ENCODE measurements around the gene TRANK1. TPM values are rescaled to one million over a fixed set of nuclear protein-coding genes. Genes with fewer than 3 reads are reported as not detected.

The TRANK1 gene
- total and polyA plus RNA-seq, 2 experiments from 2014 or later, result 1.8 to 6.7 TPM

DNA sequence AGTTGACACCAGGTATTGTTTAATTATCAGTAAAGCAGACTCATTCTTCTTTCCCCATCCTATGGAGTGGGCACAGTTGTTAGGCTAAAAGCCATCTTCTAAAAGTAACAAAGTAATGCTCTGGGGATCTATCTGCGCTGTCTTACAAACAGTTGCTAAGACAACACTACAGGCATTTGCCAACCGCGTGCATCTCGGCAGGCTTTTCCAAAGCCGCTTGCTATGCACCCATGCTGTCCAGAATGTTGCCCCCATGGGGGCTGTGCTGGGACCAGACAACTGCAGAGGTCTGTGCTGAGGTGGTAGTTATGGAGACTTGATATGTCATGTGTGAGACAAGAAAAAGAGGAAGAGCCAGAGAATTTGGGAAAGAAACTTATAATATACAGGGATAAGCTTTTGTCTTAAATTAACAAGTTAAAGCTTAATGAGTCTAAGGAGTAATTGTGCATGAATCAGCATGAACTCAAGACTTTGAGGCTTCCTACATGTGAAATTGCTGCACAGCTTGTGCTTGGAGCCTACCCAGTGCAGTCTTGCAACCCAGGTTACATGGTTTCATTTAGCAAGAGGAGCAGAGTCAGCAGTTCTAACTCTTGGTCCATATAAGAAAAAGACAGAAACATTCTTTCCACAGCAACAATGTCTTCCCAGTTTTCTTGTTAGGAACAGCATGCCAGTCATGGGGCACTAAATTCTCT is 141.6 kb downstream of the TRANK1 start:
- DNase-seq (ENCODE audit: low spot score) (no peak), ATAC-seq (no peak)
- peaks cover 7% of the 10 kb centered on the region; the same call in 1 of the 2 replicates for H3K4me1 ChIP-seq (ENCODE audit: insufficient read depth)
- TF ChIP-seq NANOG (IDR thresholded peaks at IDR 0.05; ENCODE audit: borderline replicate concordance) (no peak), POLR2AphosphoS5 (IDR thresholded peaks at IDR 0.05; ENCODE audit: low read depth) (no peak), EZH2 (IDR thresholded peaks at IDR 0.05; ENCODE audit: low read depth, unreplicated experiment) (no peak)
- TF ChIP-seq, protein P1, sequence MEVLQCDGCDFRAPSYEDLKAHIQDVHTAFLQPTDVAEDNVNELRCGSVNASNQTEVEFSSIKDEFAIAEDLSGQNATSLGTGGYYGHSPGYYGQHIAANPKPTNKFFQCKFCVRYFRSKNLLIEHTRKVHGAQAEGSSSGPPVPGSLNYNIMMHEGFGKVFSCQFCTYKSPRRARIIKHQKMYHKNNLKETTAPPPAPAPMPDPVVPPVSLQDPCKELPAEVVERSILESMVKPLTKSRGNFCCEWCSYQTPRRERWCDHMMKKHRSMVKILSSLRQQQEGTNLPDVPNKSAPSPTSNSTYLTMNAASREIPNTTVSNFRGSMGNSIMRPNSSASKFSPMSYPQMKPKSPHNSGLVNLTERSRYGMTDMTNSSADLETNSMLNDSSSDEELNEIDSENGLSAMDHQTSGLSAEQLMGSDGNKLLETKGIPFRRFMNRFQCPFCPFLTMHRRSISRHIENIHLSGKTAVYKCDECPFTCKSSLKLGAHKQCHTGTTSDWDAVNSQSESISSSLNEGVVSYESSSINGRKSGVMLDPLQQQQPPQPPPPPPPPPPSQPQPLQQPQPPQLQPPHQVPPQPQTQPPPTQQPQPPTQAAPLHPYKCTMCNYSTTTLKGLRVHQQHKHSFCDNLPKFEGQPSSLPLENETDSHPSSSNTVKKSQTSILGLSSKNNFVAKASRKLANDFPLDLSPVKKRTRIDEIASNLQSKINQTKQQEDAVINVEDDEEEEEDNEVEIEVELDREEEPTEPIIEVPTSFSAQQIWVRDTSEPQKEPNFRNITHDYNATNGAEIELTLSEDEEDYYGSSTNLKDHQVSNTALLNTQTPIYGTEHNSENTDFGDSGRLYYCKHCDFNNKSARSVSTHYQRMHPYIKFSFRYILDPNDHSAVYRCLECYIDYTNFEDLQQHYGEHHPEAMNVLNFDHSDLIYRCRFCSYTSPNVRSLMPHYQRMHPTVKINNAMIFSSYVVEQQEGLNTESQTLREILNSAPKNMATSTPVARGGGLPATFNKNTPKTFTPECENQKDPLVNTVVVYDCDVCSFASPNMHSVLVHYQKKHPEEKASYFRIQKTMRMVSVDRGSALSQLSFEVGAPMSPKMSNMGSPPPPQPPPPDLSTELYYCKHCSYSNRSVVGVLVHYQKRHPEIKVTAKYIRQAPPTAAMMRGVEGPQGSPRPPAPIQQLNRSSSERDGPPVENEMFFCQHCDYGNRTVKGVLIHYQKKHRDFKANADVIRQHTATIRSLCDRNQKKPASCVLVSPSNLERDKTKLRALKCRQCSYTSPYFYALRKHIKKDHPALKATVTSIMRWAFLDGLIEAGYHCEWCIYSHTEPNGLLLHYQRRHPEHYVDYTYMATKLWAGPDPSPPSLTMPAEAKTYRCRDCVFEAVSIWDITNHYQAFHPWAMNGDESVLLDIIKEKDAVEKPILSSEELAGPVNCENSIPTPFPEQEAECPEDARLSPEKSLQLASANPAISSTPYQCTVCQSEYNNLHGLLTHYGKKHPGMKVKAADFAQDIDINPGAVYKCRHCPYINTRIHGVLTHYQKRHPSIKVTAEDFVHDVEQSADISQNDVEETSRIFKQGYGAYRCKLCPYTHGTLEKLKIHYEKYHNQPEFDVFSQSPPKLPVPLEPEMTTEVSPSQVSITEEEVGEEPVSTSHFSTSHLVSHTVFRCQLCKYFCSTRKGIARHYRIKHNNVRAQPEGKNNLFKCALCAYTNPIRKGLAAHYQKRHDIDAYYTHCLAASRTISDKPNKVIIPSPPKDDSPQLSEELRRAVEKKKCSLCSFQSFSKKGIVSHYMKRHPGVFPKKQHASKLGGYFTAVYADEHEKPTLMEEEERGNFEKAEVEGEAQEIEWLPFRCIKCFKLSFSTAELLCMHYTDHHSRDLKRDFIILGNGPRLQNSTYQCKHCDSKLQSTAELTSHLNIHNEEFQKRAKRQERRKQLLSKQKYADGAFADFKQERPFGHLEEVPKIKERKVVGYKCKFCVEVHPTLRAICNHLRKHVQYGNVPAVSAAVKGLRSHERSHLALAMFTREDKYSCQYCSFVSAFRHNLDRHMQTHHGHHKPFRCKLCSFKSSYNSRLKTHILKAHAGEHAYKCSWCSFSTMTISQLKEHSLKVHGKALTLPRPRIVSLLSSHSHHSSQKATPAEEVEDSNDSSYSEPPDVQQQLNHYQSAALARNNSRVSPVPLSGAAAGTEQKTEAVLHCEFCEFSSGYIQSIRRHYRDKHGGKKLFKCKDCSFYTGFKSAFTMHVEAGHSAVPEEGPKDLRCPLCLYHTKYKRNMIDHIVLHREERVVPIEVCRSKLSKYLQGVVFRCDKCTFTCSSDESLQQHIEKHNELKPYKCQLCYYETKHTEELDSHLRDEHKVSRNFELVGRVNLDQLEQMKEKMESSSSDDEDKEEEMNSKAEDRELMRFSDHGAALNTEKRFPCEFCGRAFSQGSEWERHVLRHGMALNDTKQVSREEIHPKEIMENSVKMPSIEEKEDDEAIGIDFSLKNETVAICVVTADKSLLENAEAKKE (CRISPR knock-in tag; IDR thresholded peaks at IDR 0.05), result no peak
- TF ChIP-seq, protein P2, sequence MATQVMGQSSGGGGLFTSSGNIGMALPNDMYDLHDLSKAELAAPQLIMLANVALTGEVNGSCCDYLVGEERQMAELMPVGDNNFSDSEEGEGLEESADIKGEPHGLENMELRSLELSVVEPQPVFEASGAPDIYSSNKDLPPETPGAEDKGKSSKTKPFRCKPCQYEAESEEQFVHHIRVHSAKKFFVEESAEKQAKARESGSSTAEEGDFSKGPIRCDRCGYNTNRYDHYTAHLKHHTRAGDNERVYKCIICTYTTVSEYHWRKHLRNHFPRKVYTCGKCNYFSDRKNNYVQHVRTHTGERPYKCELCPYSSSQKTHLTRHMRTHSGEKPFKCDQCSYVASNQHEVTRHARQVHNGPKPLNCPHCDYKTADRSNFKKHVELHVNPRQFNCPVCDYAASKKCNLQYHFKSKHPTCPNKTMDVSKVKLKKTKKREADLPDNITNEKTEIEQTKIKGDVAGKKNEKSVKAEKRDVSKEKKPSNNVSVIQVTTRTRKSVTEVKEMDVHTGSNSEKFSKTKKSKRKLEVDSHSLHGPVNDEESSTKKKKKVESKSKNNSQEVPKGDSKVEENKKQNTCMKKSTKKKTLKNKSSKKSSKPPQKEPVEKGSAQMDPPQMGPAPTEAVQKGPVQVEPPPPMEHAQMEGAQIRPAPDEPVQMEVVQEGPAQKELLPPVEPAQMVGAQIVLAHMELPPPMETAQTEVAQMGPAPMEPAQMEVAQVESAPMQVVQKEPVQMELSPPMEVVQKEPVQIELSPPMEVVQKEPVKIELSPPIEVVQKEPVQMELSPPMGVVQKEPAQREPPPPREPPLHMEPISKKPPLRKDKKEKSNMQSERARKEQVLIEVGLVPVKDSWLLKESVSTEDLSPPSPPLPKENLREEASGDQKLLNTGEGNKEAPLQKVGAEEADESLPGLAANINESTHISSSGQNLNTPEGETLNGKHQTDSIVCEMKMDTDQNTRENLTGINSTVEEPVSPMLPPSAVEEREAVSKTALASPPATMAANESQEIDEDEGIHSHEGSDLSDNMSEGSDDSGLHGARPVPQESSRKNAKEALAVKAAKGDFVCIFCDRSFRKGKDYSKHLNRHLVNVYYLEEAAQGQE (IDR thresholded peaks at IDR 0.05; ENCODE audit: unreplicated experiment), result no peak
- TF ChIP-seq, protein P3, sequence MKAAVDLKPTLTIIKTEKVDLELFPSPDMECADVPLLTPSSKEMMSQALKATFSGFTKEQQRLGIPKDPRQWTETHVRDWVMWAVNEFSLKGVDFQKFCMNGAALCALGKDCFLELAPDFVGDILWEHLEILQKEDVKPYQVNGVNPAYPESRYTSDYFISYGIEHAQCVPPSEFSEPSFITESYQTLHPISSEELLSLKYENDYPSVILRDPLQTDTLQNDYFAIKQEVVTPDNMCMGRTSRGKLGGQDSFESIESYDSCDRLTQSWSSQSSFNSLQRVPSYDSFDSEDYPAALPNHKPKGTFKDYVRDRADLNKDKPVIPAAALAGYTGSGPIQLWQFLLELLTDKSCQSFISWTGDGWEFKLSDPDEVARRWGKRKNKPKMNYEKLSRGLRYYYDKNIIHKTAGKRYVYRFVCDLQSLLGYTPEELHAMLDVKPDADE (IDR thresholded peaks at IDR 0.05), result no peak
- H3K79me2 ChIP-seq (replicated peaks; ENCODE audit: insufficient read depth), result no peaks in the 10 kb centered on the region
- no peaks in the 10 kb centered on the region for H3K36me3 ChIP-seq (ENCODE audit: insufficient read depth)
- Mint-ChIP-seq H3K9me3 (peaks cover 12% of the 10 kb centered on the region; the same call in 2 of the 3 replicates), H3K27me3 (ENCODE audit: insufficient read depth, low read depth, poor library complexity) (peaks cover 3% of the 10 kb centered on the region), H3K4me3 (no peak overlapping the region), H3K27ac (no peak overlapping the region), H3K4me1 (peaks cover 14% of the 10 kb centered on the region), H3K36me3 (ENCODE audit: low read depth) (peaks cover 4% of the 10 kb centered on the region; the same call in 1 of the 3 replicates)
- no peak overlapping the region for H3K4me3 ChIP-seq
- H3K9me2 ChIP-seq (ENCODE audit: insufficient read depth), result peaks cover 4% of the 10 kb centered on the region; the same call in 1 of the 2 replicates
- H3K4me2 ChIP-seq, result no peak overlapping the region
- no peaks in the 10 kb centered on the region for H3F3A ChIP-seq (replicated peaks; ENCODE audit: low read depth)
- H3K27ac ChIP-seq (ENCODE audit: low read depth), result no peak overlapping the region
- no peak overlapping the region for H2AFZ ChIP-seq
- no peaks in the 10 kb centered on the region for H4K20me1 ChIP-seq (replicated peaks; ENCODE audit: insufficient read depth)
- H3K27me3 ChIP-seq (ENCODE audit: insufficient read depth), result no peaks in the 10 kb centered on the region
